ENCODE results near the gene CABLES2. TPM values are rescaled to one million over a fixed set of nuclear protein-coding genes. Genes with fewer than 3 reads are reported as not detected.

The CABLES2 gene
- polyA plus RNA-seq, 1 donor = 10.0 TPM

GRCh38 chr20:62405108-62405980 is 1.7 kb downstream of the CABLES2 start:
- no peak for DNase-seq

GRCh38 chr20:62404761-62405107 is 2.4 kb downstream of the CABLES2 start:
- DNase-seq = no peak

GRCh38 chr20:62404112-62404665 is 2.9 kb downstream of the CABLES2 start:
- DNase-seq = no peak

GRCh38 chr20:62403331-62403730 is 3.8 kb downstream of the CABLES2 start:
- no peak for DNase-seq

GRCh38 chr20:62402456-62403150 is 4.5 kb downstream of the CABLES2 start:
- no peak for DNase-seq

GRCh38 chr20:62401331-62401779 is 5.7 kb downstream of the CABLES2 start:
- DNase-seq = no peak

- no peak for DNase-seq
These were observed 6.5 kb downstream of the CABLES2 start for GRCh38 chr20:62400541-62400940.

- DNase-seq = no peak
These were observed 7.1 kb downstream of the CABLES2 start for GRCh38 chr20:62400021-62400420.

GRCh38 chr20:62398120-62398821 is 8.8 kb downstream of the CABLES2 start:
- DNase-seq = no peak

- DNase-seq = no peak
These were observed 10.5 kb downstream of the CABLES2 start for GRCh38 chr20:62396367-62397239.

- no peak for DNase-seq
These were observed 11.5 kb downstream of the CABLES2 start for GRCh38 chr20:62395311-62396242.

- DNase-seq = no peak
These were observed 12.5 kb downstream of the CABLES2 start for GRCh38 chr20:62394248-62395245.

GRCh38 chr20:62393830-62394229 is 13.3 kb downstream of the CABLES2 start:
- no peak for DNase-seq

- no peak for DNase-seq
These were observed 13.8 kb downstream of the CABLES2 start for GRCh38 chr20:62393335-62393665.

GRCh38 chr20:62392621-62393334 is 14.3 kb downstream of the CABLES2 start:
- no peak for DNase-seq

GRCh38 chr20:62392077-62392418 is 15.0 kb downstream of the CABLES2 start:
- no peak for DNase-seq

GRCh38 chr20:62391165-62392076 is 15.7 kb downstream of the CABLES2 start:
- no peak for DNase-seq

Data from left kidney (tissue), 2 donors.